HCT116 (cell line): Measurements from ENCODE around the gene HDDC3. TPM values are rescaled to one million over a fixed set of nuclear protein-coding genes. Genes with fewer than 3 reads are reported as not detected.

ENCODE experiments used
- ATAC-seq: fragments of 200-7000 bp; cut with Tn5 transposase; 2 replicates; pipeline ENCODE4 v1.9.1; 2020; ENCODE audit warnings: mild to moderate bottlenecking, moderate library complexity
- BruUV-seq: library from RNA; stranded (reverse); fragments of 400-500 nt; replicated peaks from 2 replicates; lab custom pipeline; 2021; lab: Mats Ljungman, UMichigan
- CTCF ChIA-PET: fragments of 300-600 bp; sonication (Branson Sonifier 250); formaldehyde crosslinking; loops from one replicate; lab custom pipeline; 2021; ENCODE audit warnings: antibody characterized with exemption; lab: Charles Lee
- POLR2A ChIA-PET: fragments of 300-600, 350-600 bp; sonication (Branson Sonifier 250); formaldehyde crosslinking; loops from one replicate; lab custom pipeline; 2021; ENCODE audit warnings: antibody characterized with exemption; lab: Charles Lee
- RAD21 ChIA-PET, 2 experiments: fragments of 300-600 bp; sonication (Branson Sonifier 250); formaldehyde crosslinking; loops; one replicate each; lab custom pipeline; 2023; ENCODE audit warnings: low total read pairs in 2 of 2; ENCODE audit not compliant: uncharacterized antibody in 2 of 2, unreplicated experiment in 2 of 2, low non-redundant PET in 1 of 2; lab: Charles Lee
- DNase-seq: peaks from one replicate; pipeline ENCODE4 v3.0.0-alpha.2; 2010; ENCODE audit warnings: low read depth, low spot score
- H2AFZ ChIP-seq: fragments of 200-600 bp; shearing (Covaris generic), sonication (generic); 2 replicates; pipeline ENCODE4 v1.6.1; 2017; ENCODE audit warnings: low read depth, mixed run types, mixed read lengths, antibody characterized with exemption, low read length; ENCODE audit not compliant: poor library complexity, severe bottlenecking
- H3K27ac ChIP-seq: 2 replicates; pipeline ENCODE4 v1.5.1; 2012; ENCODE audit warnings: low read depth, low read length
- H3K27me3 ChIP-seq: fragments of 200-600 bp; sonication (generic); 2 replicates; pipeline ENCODE4 v1.6.1; 2016; ENCODE audit warnings: mixed run types, low read length, mixed read lengths; ENCODE audit not compliant: insufficient read depth
- H3K36me3 ChIP-seq, 2 experiments: fragments of 200-500 bp in 1 of 2; fragments of 200-600 bp in 1 of 2; sonication (Bioruptor generic) in 1 of 2; sonication (generic) in 1 of 2; 2 replicates each; pipeline versions ENCODE4 v1.5.1 to v1.6.1; 2014 to 2016; ENCODE audit warnings: low read length in 2 of 2, inconsistent platforms in 1 of 2, mixed read lengths in 1 of 2, mixed run types in 1 of 2; ENCODE audit not compliant: insufficient read depth in 2 of 2, control insufficient read depth in 1 of 2
- H3K4me1 ChIP-seq, 2 experiments: fragments of 200-600 bp in 1 of 2; sonication (generic) in 1 of 2; 2 replicates each; pipeline versions ENCODE4 v1.5.1 to v1.6.1; 2012 to 2017; ENCODE audit warnings: low read length in 2 of 2, inconsistent platforms in 1 of 2, mild to moderate bottlenecking in 1 of 2, mixed read lengths in 1 of 2, mixed run types in 1 of 2, moderate library complexity in 1 of 2; ENCODE audit not compliant: insufficient read depth in 2 of 2, control insufficient read depth in 1 of 2
- H3K4me2 ChIP-seq: fragments of 200-600 bp; sonication (generic); 2 replicates; pipeline ENCODE4 v1.6.1; 2017; ENCODE audit warnings: mixed run types, low read length, mixed read lengths
- H3K4me3 ChIP-seq, 2 experiments: fragments of 200-600 bp in 1 of 2; sonication (generic) in 1 of 2; replicated peaks in 1 of 2; 2 replicates each; pipeline ENCODE4 v1.5.1; 2011 to 2016; ENCODE audit warnings: low read length in 2 of 2, control low read depth in 1 of 2, low read depth in 1 of 2, mild to moderate bottlenecking in 1 of 2, mixed read lengths in 1 of 2, mixed run types in 1 of 2
- H3K79me2 ChIP-seq: fragments of 200-600 bp; sonication (generic); 2 replicates; pipeline ENCODE4 v1.6.1; 2017; ENCODE audit warnings: mild to moderate bottlenecking, mixed run types, low read length, moderate library complexity, mixed read lengths; ENCODE audit not compliant: insufficient read depth
- H3K9ac ChIP-seq: fragments of 200-600 bp; sonication (generic); 2 replicates; pipeline ENCODE4 v1.6.1; 2016; ENCODE audit warnings: low read length, mixed read lengths
- H3K9me2 ChIP-seq: fragments of 200-600 bp; sonication (generic), shearing (Covaris generic); 2 replicates; pipeline ENCODE4 v1.6.1; 2017; ENCODE audit warnings: mixed run types, mild to moderate bottlenecking, moderate library complexity; ENCODE audit not compliant: insufficient read depth
- H3K9me3 ChIP-seq, 2 experiments: fragments of 200-500 bp in 1 of 2; fragments of 200-600 bp in 1 of 2; sonication (Bioruptor generic) in 1 of 2; sonication (generic) in 1 of 2; 2 replicates each; pipeline ENCODE4 v1.6.1; 2014 to 2017; ENCODE audit warnings: low read length in 2 of 2, mixed read lengths in 2 of 2, inconsistent platforms in 1 of 2, low read depth in 1 of 2, mild to moderate bottlenecking in 1 of 2, mixed run types in 1 of 2, moderate library complexity in 1 of 2; ENCODE audit not compliant: control insufficient read depth in 1 of 2, insufficient read depth in 1 of 2
- H4K20me1 ChIP-seq: fragments of 200-600 bp; sonication (generic), shearing (Covaris generic); 2 replicates; pipeline ENCODE4 v1.6.1; 2017; ENCODE audit warnings: mixed run types, mild to moderate bottlenecking, moderate library complexity; ENCODE audit not compliant: insufficient read depth
- ATF3 ChIP-seq: IDR thresholded peaks from 2 replicates; pipeline ENCODE4 v1.6.1; 2012
- CEBPB ChIP-seq: IDR thresholded peaks from 2 replicates; pipeline ENCODE4 v1.6.1; 2012; ENCODE audit warnings: low read depth
- EGR1 ChIP-seq: IDR thresholded peaks from 2 replicates; pipeline ENCODE4 v1.6.1; 2012; ENCODE audit warnings: low read depth
- ELF1 ChIP-seq: IDR thresholded peaks from 2 replicates; pipeline ENCODE4 v1.6.1; 2012; ENCODE audit warnings: low read depth, borderline replicate concordance
- FOSL1 ChIP-seq: IDR thresholded peaks from 2 replicates; pipeline ENCODE4 v1.6.1; 2012; ENCODE audit warnings: low read depth
- JUND ChIP-seq: IDR thresholded peaks from 2 replicates; pipeline ENCODE4 v1.6.1; 2012
- MAX ChIP-seq: IDR thresholded peaks from 2 replicates; pipeline ENCODE4 v1.6.1; 2012
- POLR2A ChIP-seq: IDR thresholded peaks from 2 replicates; pipeline ENCODE4 v1.7.0; 2011; ENCODE audit warnings: borderline replicate concordance; ENCODE audit not compliant: insufficient read depth, insufficient read length; ENCODE audit errors: extremely low read depth
- POLR2AphosphoS5 ChIP-seq: IDR thresholded peaks from 2 replicates; pipeline ENCODE4 v1.6.1; 2011; ENCODE audit warnings: mild to moderate bottlenecking, low read depth, low read length, moderate library complexity
- REST ChIP-seq: IDR thresholded peaks from 2 replicates; pipeline ENCODE4 v1.6.1; 2012; ENCODE audit warnings: low read depth
- SIN3A ChIP-seq: IDR thresholded peaks from 2 replicates; pipeline ENCODE4 v1.6.1; 2012; ENCODE audit warnings: low read depth
- SP1 ChIP-seq: IDR thresholded peaks from 2 replicates; pipeline ENCODE4 v1.6.1; 2012; ENCODE audit warnings: low read depth
- SRF ChIP-seq: IDR thresholded peaks from 2 replicates; pipeline ENCODE4 v1.6.1; 2012; ENCODE audit warnings: low read depth
- YY1 ChIP-seq: IDR thresholded peaks from 2 replicates; pipeline ENCODE4 v1.6.1; 2011; ENCODE audit warnings: low read length, low read depth, moderate library complexity, mild to moderate bottlenecking; ENCODE audit not compliant: insufficient replicate concordance; ENCODE audit errors: extremely low read depth
- ZFX ChIP-seq: fragments of 450-650 bp; IDR thresholded peaks from 2 replicates; pipeline ENCODE4 v1.6.1; 2017
- intact Hi-C: fragments of 100-400 bp; cut with micrococcal nuclease; formaldehyde crosslinking; loops from 2 replicates; pipeline ENCODE4 v1.10.0; 2022
- total RNA-seq: library from RNA; stranded (reverse); gene quantifications from one replicate; pipeline ENCODE4 v1.2.1, GENCODE V29; 2021; ENCODE audit not compliant: unreplicated experiment
- TF ChIP-seq, protein P1 (sequence below): IDR thresholded peaks from 2 replicates; pipeline ENCODE4 v1.6.1; 2011; ENCODE audit warnings: mild to moderate bottlenecking, low read length, moderate library complexity; ENCODE audit not compliant: insufficient replicate concordance; ENCODE audit errors: extremely low read depth

The HDDC3 gene
- total RNA-seq, 1 experiment from 2014 or later = 20.4 TPM

DNA sequence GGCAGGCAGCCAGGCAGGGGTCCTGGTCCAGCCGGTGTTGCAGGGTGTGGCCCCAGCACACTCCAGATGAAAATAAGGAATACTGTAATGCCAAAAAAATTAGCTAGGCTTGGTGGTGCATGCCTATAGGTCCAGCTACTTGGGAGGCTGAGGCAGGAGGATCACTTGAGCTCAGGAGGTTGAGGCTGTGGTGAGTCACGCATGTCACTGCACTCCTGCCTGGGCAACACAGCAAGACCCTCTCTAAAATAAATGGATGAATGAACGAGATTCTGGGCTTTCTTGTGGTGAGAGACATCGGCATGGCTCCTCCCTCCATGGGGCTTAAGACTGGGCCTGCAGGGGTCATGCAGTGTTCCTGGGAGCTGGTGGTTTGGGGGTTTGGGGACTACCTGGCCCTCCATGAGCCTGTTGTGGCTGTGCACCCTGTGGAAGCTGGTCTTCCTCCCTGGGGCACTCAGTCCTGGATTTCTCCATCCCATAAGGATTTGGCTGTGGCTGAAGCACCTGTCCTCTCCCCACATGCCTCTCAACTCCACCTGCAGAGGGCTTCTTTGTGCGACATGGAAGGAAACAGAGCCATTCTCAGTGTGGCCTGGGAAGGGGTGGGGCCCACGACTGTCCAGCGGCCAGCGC, 14.7 kb upstream of the HDDC3 start:
- no peak overlapping the region for H2AFZ ChIP-seq
- peaks cover 35 to 39% of the 10 kb centered on the region in 2 experiments; a peak in 3 of 4 replicates for H3K36me3 ChIP-seq
- no peak overlapping the region for H3K4me2 ChIP-seq
- no peak for TF ChIP-seq SRF
- TF ChIP-seq, protein P1, sequence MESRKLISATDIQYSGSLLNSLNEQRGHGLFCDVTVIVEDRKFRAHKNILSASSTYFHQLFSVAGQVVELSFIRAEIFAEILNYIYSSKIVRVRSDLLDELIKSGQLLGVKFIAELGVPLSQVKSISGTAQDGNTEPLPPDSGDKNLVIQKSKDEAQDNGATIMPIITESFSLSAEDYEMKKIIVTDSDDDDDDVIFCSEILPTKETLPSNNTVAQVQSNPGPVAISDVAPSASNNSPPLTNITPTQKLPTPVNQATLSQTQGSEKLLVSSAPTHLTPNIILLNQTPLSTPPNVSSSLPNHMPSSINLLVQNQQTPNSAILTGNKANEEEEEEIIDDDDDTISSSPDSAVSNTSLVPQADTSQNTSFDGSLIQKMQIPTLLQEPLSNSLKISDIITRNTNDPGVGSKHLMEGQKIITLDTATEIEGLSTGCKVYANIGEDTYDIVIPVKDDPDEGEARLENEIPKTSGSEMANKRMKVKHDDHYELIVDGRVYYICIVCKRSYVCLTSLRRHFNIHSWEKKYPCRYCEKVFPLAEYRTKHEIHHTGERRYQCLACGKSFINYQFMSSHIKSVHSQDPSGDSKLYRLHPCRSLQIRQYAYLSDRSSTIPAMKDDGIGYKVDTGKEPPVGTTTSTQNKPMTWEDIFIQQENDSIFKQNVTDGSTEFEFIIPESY = no peak
- TF ChIP-seq, all 23 proteins: peak for 0
- Histone ChIP-seq H3K4me1 (peaks cover 0 to 8% of the 10 kb centered on the region in 2 experiments; a peak in 2 of 4 replicates), H3K9me3 (no peaks in the 10 kb centered on the region), H4K20me1 (no peaks in the 10 kb centered on the region), H3K9ac (no peak overlapping the region), H3K27ac (no peak overlapping the region), H3K79me2 (no peaks in the 10 kb centered on the region), H3K4me3 (no peak overlapping the region), H3K9me2 (no peaks in the 10 kb centered on the region), H3K27me3 (no peaks in the 10 kb centered on the region)
- POLR2A ChIA-PET = no interaction called here
- intact Hi-C loops = no loop called here
- ATAC-seq (peak; percentile 25; the same call in 1 of the 2 replicates), DNase-seq (no peak)
- RAD21 ChIA-PET = no interaction called here
- CTCF ChIA-PET = no interaction called here
- no TSS peak for BruUV-seq

GRCh38 chr15:90946538-90946937, 14.2 kb upstream of the HDDC3 start:
- Histone ChIP-seq H3K36me3 (peaks cover 35 to 41% of the 10 kb centered on the region in 2 experiments; a peak in 3 of 4 replicates), H4K20me1 (no peaks in the 10 kb centered on the region), H3K4me2 (no peak overlapping the region), H3K79me2 (no peaks in the 10 kb centered on the region), H3K27ac (no peak overlapping the region), H3K9ac (no peak overlapping the region), H3K27me3 (no peaks in the 10 kb centered on the region), H2AFZ (no peak overlapping the region), H3K9me3 (no peaks in the 10 kb centered on the region), H3K4me3 (no peak overlapping the region), H3K4me1 (peaks cover 0 to 8% of the 10 kb centered on the region in 2 experiments; a peak in 2 of 4 replicates), H3K9me2 (no peaks in the 10 kb centered on the region)
- DNase-seq (no peak), ATAC-seq (no peak)
- intact Hi-C loops = no loop called here
- ChIA-PET RAD21 (no interaction called here), POLR2A (no interaction called here), CTCF (no interaction called here)
- BruUV-seq = no TSS peak
- no peak for TF ChIP-seq FOSL1
- TF ChIP-seq ELF1 = no peak
- no peak for TF ChIP-seq REST
- TF ChIP-seq SIN3A = no peak
- TF ChIP-seq JUND = no peak
- no peak for TF ChIP-seq ATF3
- TF ChIP-seq EGR1 = no peak
- no peak for TF ChIP-seq MAX
- TF ChIP-seq SP1 = no peak
- TF ChIP-seq CEBPB = no peak
- TF ChIP-seq YY1 = no peak
- TF ChIP-seq POLR2A = no peak
- TF ChIP-seq POLR2AphosphoS5 = no peak
- TF ChIP-seq SRF = no peak
- TF ChIP-seq ZFX = no peak
